ENCODE results near the gene MEP1B. TPM values are rescaled to one million over a fixed set of nuclear protein-coding genes. Genes with fewer than 3 reads are reported as not detected.
"Not testable (repeated sequence)": the region's sequence is repeated elsewhere in the genome, so short reads cannot be mapped to it uniquely, and the experiment has no call there.

Gene MEP1B
- total and polyA plus RNA-seq, 5 donors, result not detected

DNA sequence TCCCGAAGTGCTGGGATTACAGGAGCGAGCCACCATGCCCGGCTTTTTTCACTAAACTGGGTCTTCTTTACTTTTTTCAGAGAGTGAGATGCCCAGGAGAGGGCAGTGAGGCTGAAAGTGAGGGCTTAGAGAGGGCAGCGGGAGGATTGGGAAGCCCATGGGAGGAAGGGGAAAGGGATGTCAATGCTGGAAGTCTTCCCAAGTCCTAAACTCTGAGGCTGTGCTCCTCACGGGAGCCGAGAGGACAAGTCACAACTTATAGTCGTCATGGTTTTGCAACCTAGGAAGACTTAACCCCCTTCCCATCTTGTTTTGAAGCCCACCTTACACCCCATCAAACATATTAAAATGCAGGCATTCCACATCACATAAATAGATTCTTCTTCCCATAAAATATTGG is 15.1 kb upstream of the MEP1B start:
- Histone ChIP-seq H3K4me1 (ENCODE audit: control insufficient read depth, insufficient read depth, low read length) (peaks cover 3% of the 10 kb centered on the region), H3K27me3 (ENCODE audit: control insufficient read depth, insufficient read depth) (no peaks in the 10 kb centered on the region), H3K4me3 (ENCODE audit: low read length) (no peak overlapping the region), H3K9me3 (ENCODE audit: control insufficient read depth, low read length) (no peaks in the 10 kb centered on the region), H3K27ac (ENCODE audit: low read length) (no peak overlapping the region)
- intact Hi-C loops (cut with DNase I), result no loop called here
- 64% methylated on average over 7 of the region's 7 CpGs for WGBS
- DNase-seq (no peak), ATAC-seq (no peak)

DNA sequence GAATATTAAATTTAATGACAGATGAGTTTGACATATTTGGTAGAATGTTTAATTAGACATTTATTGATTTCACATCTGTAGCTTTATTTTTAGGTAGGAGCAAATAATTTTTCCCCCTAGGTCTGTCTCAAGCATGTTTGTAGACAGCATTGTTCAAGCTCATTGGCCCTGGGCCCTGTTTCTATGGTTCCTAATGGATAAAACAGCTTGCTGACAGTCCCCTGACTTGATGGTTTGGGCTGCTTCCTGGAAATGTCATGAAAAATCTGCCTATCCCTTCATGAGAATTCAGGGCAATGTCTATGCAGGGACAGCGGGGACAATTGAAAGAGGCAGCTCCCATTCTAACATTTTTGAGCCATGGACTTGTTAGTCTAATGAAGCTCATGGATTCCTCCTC is 14.6 kb upstream of the MEP1B start:
- H3K27me3 ChIP-seq (ENCODE audit: control insufficient read depth, insufficient read depth), result no peaks in the 10 kb centered on the region
- peaks cover 3% of the 10 kb centered on the region for H3K4me1 ChIP-seq (ENCODE audit: control insufficient read depth, insufficient read depth, low read length)
- WGBS, result 46% methylated on average over 1 of the region's 1 CpG
- ATAC-seq (no peak), DNase-seq (peak in 1 of 3 donors; percentile 13)
- no peak overlapping the region for H3K4me3 ChIP-seq (ENCODE audit: low read length)
- intact Hi-C loops (cut with DNase I), result no loop called here
- H3K9me3 ChIP-seq (ENCODE audit: control insufficient read depth, low read length), result no peaks in the 10 kb centered on the region
- no peak overlapping the region for H3K27ac ChIP-seq (ENCODE audit: low read length)

- H3K9me3 ChIP-seq (ENCODE audit: control insufficient read depth, low read length); intact Hi-C loops (cut with DNase I); H3K4me1 ChIP-seq (ENCODE audit: control insufficient read depth, insufficient read depth, low read length); DNase-seq; ATAC-seq; H3K27ac ChIP-seq (ENCODE audit: low read length); H3K27me3 ChIP-seq (ENCODE audit: control insufficient read depth, insufficient read depth); H3K4me3 ChIP-seq (ENCODE audit: low read length): not testable (repeated sequence)
- 98% methylated on average over 1 of the region's 1 CpG for WGBS
Measured at GRCh38 chr18:32176745-32177144, 13.1 kb upstream of the MEP1B start.

DNA sequence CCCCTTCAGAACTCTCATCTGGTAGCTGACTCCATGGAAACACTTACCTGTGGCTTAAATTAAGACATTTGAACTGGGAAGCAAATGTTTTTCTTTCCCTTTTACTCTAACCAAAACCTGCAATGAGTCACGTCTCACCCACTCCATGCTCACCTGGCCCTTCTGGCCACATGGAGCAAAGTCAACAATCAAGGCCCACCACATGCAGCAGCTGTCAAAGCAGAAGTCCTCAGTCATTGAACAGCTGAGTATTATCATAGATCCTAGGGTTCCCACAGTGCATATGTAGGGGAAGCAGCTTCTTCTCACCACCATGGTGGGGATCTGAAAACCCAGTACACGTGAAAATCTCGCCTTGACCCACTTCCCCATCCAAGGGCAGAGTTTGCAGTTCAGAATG is 12.3 kb upstream of the MEP1B start:
- Histone ChIP-seq H3K9me3 (ENCODE audit: control insufficient read depth, low read length) (no peaks in the 10 kb centered on the region), H3K4me1 (ENCODE audit: control insufficient read depth, insufficient read depth, low read length) (peaks cover 3% of the 10 kb centered on the region), H3K4me3 (ENCODE audit: low read length) (no peak overlapping the region), H3K27ac (ENCODE audit: low read length) (no peak overlapping the region), H3K27me3 (ENCODE audit: control insufficient read depth, insufficient read depth) (no peaks in the 10 kb centered on the region)
- no peak for DNase-seq
- ATAC-seq, result no peak
- 91% methylated on average over 3 of the region's 3 CpGs for WGBS
- intact Hi-C loops (cut with DNase I), result no loop called here

DNA sequence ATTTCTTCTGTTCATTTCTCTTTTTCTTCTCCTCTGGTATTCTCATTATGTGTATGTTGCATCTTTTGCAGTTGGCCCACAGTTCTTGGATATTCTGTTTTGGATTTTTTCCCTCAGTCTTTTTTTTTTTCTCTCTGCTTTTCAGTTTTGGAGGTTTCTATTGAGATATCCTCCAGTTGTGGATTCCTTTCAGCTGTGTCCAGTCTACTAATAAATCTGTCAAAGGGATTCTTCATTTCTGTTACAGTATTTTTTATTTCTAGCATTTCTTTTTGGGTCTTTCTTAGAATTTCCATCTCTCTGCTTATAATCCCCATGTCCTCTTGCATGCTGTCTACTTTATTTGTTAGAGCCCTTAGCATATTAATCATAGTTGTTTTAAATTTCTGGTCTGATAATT is 6.3 kb upstream of the MEP1B start:
- Histone ChIP-seq H3K27ac (ENCODE audit: low read length) (no peak overlapping the region), H3K4me1 (ENCODE audit: control insufficient read depth, insufficient read depth, low read length) (no peaks in the 10 kb centered on the region), H3K4me3 (ENCODE audit: low read length) (no peak overlapping the region), H3K27me3 (ENCODE audit: control insufficient read depth, insufficient read depth) (no peaks in the 10 kb centered on the region), H3K9me3 (ENCODE audit: control insufficient read depth, low read length) (no peaks in the 10 kb centered on the region)
- intact Hi-C loops (cut with DNase I), result no loop called here
- DNase-seq (no peak), ATAC-seq (no peak)

GRCh38 chr18:32190209-32190608 is 370 bp downstream of the MEP1B start:
- no peak for ATAC-seq
- no peaks in the 10 kb centered on the region for H3K27me3 ChIP-seq (ENCODE audit: control insufficient read depth, insufficient read depth)
- no peak for DNase-seq
- H3K9me3 ChIP-seq (ENCODE audit: control insufficient read depth, low read length), result no peaks in the 10 kb centered on the region
- intact Hi-C loops (cut with DNase I), result no loop called here
- no peak overlapping the region for H3K27ac ChIP-seq (ENCODE audit: low read length)
- WGBS, result 72% methylated on average over 2 of the region's 2 CpGs
- H3K4me3 ChIP-seq (ENCODE audit: low read length), result no peak overlapping the region
- H3K4me1 ChIP-seq (ENCODE audit: control insufficient read depth, insufficient read depth, low read length), result no peaks in the 10 kb centered on the region

GRCh38 chr18:32195881-32196815 is 6.3 kb downstream of the MEP1B start:
- H3K27ac ChIP-seq (ENCODE audit: low read length), result no peak overlapping the region
- 94% methylated on average over 32 of the region's 32 CpGs for WGBS
- H3K4me1 ChIP-seq (ENCODE audit: control insufficient read depth, insufficient read depth, low read length), result no peaks in the 10 kb centered on the region
- no peak overlapping the region for H3K4me3 ChIP-seq (ENCODE audit: low read length)
- peak in 1 of 2 donors; percentile 41 for ATAC-seq
- intact Hi-C loops (cut with DNase I), result no loop called here
- H3K27me3 ChIP-seq (ENCODE audit: control insufficient read depth, insufficient read depth), result no peaks in the 10 kb centered on the region
- no peaks in the 10 kb centered on the region for H3K9me3 ChIP-seq (ENCODE audit: control insufficient read depth, low read length)
- DNase-seq, result peak in 2 of 3 donors; percentile 10 to 16

DNA sequence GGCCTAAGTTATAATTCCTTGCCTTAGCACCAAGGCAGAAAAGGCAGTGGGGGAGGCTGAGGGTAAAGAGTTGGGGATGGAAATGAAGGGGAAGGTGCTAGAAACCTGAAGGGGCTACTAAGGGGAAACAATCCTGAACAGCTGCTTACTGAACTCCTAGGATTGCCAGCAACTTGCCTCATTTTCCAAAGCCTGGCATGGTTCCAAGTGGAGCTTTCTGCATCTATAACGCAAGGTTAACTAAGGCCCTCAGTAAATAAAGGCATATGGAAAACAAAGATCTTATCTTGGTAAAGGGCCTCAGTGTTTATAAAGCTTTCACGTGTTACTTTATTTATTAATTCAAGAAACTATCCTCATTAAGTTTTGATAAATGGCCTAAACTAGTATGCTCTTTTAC is 10.9 kb downstream of the MEP1B start:
- ATAC-seq (no peak), DNase-seq (no peak)
- 66% methylated on average over 2 of the region's 2 CpGs for WGBS
- H3K27ac ChIP-seq (ENCODE audit: low read length), result no peak overlapping the region
- no peak overlapping the region for H3K4me3 ChIP-seq (ENCODE audit: low read length)
- intact Hi-C loops (cut with DNase I), result no loop called here
- no peaks in the 10 kb centered on the region for H3K4me1 ChIP-seq (ENCODE audit: control insufficient read depth, insufficient read depth, low read length)
- H3K27me3 ChIP-seq (ENCODE audit: control insufficient read depth, insufficient read depth), result no peaks in the 10 kb centered on the region
- no peaks in the 10 kb centered on the region for H3K9me3 ChIP-seq (ENCODE audit: control insufficient read depth, low read length)

DNA sequence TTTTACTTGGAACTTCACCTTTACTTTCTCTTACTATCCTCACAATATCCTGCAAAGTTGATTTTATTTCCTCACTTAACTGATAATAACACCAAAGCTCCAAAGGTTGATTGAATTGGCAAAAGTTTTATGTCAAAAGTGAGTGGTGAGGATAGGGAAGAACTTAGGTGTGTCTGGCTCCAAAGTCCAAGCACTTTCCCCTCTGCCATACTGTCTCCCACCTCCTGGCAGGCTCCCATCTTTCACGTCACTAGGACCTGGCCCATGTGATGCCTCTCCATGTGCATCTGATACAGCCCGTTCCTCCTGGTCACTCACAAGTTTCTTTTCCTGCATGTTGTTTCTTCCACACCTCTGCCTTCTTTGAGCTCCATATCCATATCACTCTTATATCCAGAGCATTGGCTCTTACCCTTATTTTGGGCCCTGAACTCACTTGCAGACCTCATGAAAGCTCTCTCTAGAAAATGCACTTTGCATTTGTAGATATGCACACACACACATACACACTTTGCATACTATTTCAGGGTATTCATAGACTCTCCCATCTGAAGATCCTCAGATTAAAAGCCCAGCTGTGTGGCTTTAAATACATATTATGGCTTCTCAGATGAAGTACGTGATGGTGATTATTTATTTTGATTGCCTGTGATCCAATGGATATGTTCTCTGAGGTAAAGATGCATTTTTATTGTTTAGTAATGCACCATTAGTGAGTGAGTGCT is 12.3 kb downstream of the MEP1B start:
- Histone ChIP-seq H3K27ac (ENCODE audit: low read length) (no peak overlapping the region), H3K4me3 (ENCODE audit: low read length) (no peak overlapping the region), H3K27me3 (ENCODE audit: control insufficient read depth, insufficient read depth) (no peaks in the 10 kb centered on the region), H3K9me3 (ENCODE audit: control insufficient read depth, low read length) (no peaks in the 10 kb centered on the region), H3K4me1 (ENCODE audit: control insufficient read depth, insufficient read depth, low read length) (no peaks in the 10 kb centered on the region)
- 79% methylated on average over 3 of the region's 3 CpGs for WGBS
- DNase-seq, result no peak
- intact Hi-C loops (cut with DNase I), result no loop called here
- no peak for ATAC-seq

GRCh38 chr18:32208023-32208422 is 18.2 kb downstream of the MEP1B start:
- intact Hi-C loops (cut with DNase I), result no loop called here
- Histone ChIP-seq H3K4me3 (ENCODE audit: low read length) (no peak overlapping the region), H3K4me1 (ENCODE audit: control insufficient read depth, insufficient read depth, low read length) (no peaks in the 10 kb centered on the region), H3K9me3 (ENCODE audit: control insufficient read depth, low read length) (no peaks in the 10 kb centered on the region), H3K27ac (ENCODE audit: low read length) (no peak overlapping the region), H3K27me3 (ENCODE audit: control insufficient read depth, insufficient read depth) (no peaks in the 10 kb centered on the region)
- DNase-seq (no peak), ATAC-seq (peak in 1 of 2 donors; percentile 62)
- WGBS, result 16% methylated on average over 2 of the region's 2 CpGs

DNA sequence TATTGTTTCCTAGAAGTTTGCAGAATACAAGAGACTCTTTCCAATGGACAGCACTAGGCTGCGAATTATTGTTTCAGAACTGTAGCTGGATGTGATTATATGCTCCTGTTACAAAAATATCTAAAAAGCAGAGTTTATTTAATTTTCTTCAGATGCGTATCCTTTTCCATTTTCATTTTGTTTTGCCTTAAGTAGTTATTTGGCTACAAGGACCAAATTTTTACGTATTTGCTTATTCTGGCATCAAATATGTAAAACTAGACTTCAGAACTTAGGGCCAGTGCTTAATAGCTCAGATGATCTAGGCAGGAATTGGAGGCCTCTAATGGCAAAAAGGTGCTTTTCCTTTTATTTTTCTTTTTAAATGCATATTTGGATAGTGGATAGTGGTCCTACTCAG is 18.7 kb downstream of the MEP1B start:
- no peak for ATAC-seq

More for the DNA sequence above, 18.7 kb downstream of the MEP1B start:
- Histone ChIP-seq H3K27me3 (ENCODE audit: control insufficient read depth, insufficient read depth) (no peaks in the 10 kb centered on the region), H3K27ac (ENCODE audit: low read length) (no peak overlapping the region), H3K9me3 (ENCODE audit: control insufficient read depth, low read length) (no peaks in the 10 kb centered on the region), H3K4me3 (ENCODE audit: low read length) (no peak overlapping the region), H3K4me1 (ENCODE audit: control insufficient read depth, insufficient read depth, low read length) (no peaks in the 10 kb centered on the region)
- 77% methylated on average over 3 of the region's 3 CpGs for WGBS
- intact Hi-C loops (cut with DNase I), result no loop called here
- no peak for DNase-seq

Measured in right cardiac atrium (tissue), 5 donors.